OCI-LY3 (cell line): ENCODE results near the gene CLDN1.

Experiments
- H2AFZ ChIP-seq: fragments of 200-600, 300-600 bp; shearing (Covaris generic); 2 replicates; pipeline ENCODE4 v1.6.0; 2014; ENCODE audit warnings: antibody characterized with exemption, low read depth, low read length
- H3K27ac ChIP-seq: fragments of 200-600, 300-600 bp; sonication (generic); 2 replicates; pipeline ENCODE4 v1.5.1; 2014; ENCODE audit warnings: mild to moderate bottlenecking, low read length, moderate library complexity, mixed read lengths
- H3K27me3 ChIP-seq: fragments of 200-600, 300-600 bp; sonication (generic); 2 replicates; pipeline ENCODE4 v1.6.1; 2014; ENCODE audit warnings: low read depth, low read length, mixed read lengths
- H3K36me3 ChIP-seq: fragments of 200-600, 300-600 bp; sonication (generic); replicated peaks from 2 replicates; pipeline ENCODE3; 2014; ENCODE audit warnings: low read depth, low read length, mixed read lengths
- H3K4me1 ChIP-seq: fragments of 300-600, 200-600 bp; sonication (generic); 2 replicates; pipeline ENCODE4 v1.6.1; 2014; ENCODE audit warnings: low read length, mixed read lengths
- H3K4me2 ChIP-seq: fragments of 200-600, 300-600 bp; sonication (generic); 2 replicates; pipeline ENCODE4 v1.6.1; 2014; ENCODE audit warnings: low read length, mixed read lengths
- H3K4me3 ChIP-seq: fragments of 300-600, 200-600 bp; sonication (generic); 2 replicates; pipeline ENCODE4 v1.5.1; 2014; ENCODE audit warnings: antibody characterized with exemption, mild to moderate bottlenecking, low read length, moderate library complexity
- H3K79me2 ChIP-seq: fragments of 300-600, 200-600 bp; shearing (Covaris generic); 2 replicates; pipeline ENCODE4 v1.6.1; 2014; ENCODE audit warnings: mild to moderate bottlenecking, low read length, mixed read lengths
- H3K9ac ChIP-seq: fragments of 300-600, 200-600 bp; shearing (Covaris generic); 2 replicates; pipeline ENCODE4 v1.6.0; 2014; ENCODE audit warnings: mild to moderate bottlenecking, low read length, moderate library complexity
- H3K9me3 ChIP-seq: fragments of 200-600, 300-600 bp; shearing (Covaris generic); 2 replicates; pipeline ENCODE4 v1.6.1; 2014; ENCODE audit warnings: low read length, mixed read lengths; ENCODE audit not compliant: insufficient read depth
- H4K20me1 ChIP-seq: fragments of 200-600, 300-600 bp; sonication (generic); 2 replicates; pipeline ENCODE4 v1.6.1; 2016; ENCODE audit warnings: low read length, mixed read lengths; ENCODE audit not compliant: insufficient read depth
- EZH2phosphoT487 ChIP-seq: fragments of 200-600 bp; shearing (Covaris generic); IDR thresholded peaks from 2 replicates; pipeline ENCODE4 v1.6.1; 2018; ENCODE audit warnings: antibody characterized with exemption, mixed run types, low read depth
- TF ChIP-seq, protein P1 (sequence below): fragments of 200-600, 300-600 bp; sonication (generic); IDR thresholded peaks from 2 replicates; pipeline ENCODE4 v1.5.1; 2014; ENCODE audit warnings: antibody characterized with exemption, low read length, low read depth

CLDN1 gene

DNA sequence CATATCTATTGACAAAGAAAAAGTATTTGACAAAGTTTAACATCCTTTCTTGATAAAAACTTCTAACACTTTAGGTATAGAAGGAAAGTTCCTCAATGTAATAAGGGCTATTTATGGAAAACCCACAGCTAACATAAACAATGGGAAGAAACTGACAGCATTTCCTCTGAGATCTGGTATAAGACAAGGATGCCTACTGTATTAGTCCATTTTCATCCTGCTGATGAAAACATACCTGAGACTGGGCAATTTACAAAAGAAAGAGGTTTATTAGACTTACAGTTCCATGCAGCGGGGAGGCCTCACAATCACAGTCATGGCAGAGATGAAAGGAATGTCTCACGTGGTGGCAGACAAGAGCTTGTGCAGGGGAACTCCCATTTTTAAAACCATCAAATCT is 17.8 kb upstream of the CLDN1 start:
- Histone ChIP-seq H3K9me3 (no peaks in the 10 kb centered on the region), H3K9ac (no peak overlapping the region), H3K36me3 (no peaks in the 10 kb centered on the region), H3K4me1 (0 out of 2 replicates have a peak, but pooled peaks cover 2% of the 10 kb centered on the region), H3K4me2 (no peak overlapping the region), H3K4me3 (no peak overlapping the region), H3K27ac (no peak overlapping the region), H4K20me1 (no peaks in the 10 kb centered on the region), H2AFZ (no peak overlapping the region), H3K79me2 (no peaks in the 10 kb centered on the region), H3K27me3 (no peaks in the 10 kb centered on the region)
- TF ChIP-seq, protein P1, sequence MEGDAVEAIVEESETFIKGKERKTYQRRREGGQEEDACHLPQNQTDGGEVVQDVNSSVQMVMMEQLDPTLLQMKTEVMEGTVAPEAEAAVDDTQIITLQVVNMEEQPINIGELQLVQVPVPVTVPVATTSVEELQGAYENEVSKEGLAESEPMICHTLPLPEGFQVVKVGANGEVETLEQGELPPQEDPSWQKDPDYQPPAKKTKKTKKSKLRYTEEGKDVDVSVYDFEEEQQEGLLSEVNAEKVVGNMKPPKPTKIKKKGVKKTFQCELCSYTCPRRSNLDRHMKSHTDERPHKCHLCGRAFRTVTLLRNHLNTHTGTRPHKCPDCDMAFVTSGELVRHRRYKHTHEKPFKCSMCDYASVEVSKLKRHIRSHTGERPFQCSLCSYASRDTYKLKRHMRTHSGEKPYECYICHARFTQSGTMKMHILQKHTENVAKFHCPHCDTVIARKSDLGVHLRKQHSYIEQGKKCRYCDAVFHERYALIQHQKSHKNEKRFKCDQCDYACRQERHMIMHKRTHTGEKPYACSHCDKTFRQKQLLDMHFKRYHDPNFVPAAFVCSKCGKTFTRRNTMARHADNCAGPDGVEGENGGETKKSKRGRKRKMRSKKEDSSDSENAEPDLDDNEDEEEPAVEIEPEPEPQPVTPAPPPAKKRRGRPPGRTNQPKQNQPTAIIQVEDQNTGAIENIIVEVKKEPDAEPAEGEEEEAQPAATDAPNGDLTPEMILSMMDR = no peak
- TF ChIP-seq EZH2phosphoT487 = no peak

DNA sequence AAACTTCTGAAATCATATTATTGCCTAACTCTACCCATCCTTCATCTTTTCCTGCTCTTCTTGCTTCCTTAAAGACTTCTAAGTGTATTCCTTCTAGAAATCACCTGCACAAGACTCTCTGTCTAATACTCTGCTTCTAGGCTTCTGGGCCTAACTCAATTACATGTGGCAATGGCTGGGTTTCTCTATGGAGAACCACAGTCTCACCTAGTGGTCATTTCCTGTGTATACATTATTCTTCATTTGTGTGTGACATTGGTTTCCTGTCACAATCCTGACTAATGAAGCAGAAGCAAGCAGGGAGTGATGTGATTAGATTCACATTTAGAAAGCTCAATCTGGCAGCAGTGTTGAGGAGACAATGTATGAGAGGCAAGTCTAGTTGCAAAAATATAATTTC is 16.9 kb upstream of the CLDN1 start:
- H4K20me1 ChIP-seq = no peaks in the 10 kb centered on the region

DNA sequence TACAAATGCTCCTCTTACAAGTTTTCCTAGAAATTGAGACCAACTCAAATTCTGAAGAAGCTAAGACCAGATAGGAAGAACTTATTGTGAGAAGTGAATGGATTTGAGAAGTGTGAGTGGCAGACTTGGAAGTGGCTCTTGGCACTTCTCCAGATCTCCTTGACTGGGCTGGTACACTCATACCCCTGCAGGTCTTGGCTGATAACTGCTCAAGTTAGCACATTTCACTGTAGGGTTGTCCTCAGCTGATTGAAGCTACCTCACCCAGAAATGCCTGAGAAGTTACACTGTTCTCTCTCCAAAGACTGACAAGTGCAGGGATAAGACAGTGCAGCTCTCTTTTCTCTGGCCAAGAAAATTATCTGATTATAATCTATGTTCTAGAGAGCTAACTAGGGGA is 16.5 kb upstream of the CLDN1 start:
- H3K79me2 ChIP-seq = no peaks in the 10 kb centered on the region
- TF ChIP-seq, protein P1 = no peak
- TF ChIP-seq EZH2phosphoT487 = no peak
- no peak overlapping the region for H3K4me2 ChIP-seq
- H3K4me3 ChIP-seq = no peak overlapping the region
- no peak overlapping the region for H3K27ac ChIP-seq
- H2AFZ ChIP-seq = no peak overlapping the region
- no peaks in the 10 kb centered on the region for H3K36me3 ChIP-seq
- no peaks in the 10 kb centered on the region for H3K9me3 ChIP-seq
- no peaks in the 10 kb centered on the region for H3K4me1 ChIP-seq
- H3K9ac ChIP-seq = no peak overlapping the region
- H3K27me3 ChIP-seq = no peaks in the 10 kb centered on the region
- H4K20me1 ChIP-seq = no peaks in the 10 kb centered on the region

More for the DNA sequence above, 16.9 kb upstream of the CLDN1 start:
- Histone ChIP-seq H3K4me2 (no peak overlapping the region), H3K79me2 (no peaks in the 10 kb centered on the region), H3K4me3 (no peak overlapping the region), H3K9ac (no peak overlapping the region), H2AFZ (no peak overlapping the region; the same call in 1 of the 2 replicates), H3K36me3 (no peaks in the 10 kb centered on the region), H3K4me1 (no peaks in the 10 kb centered on the region), H3K9me3 (no peaks in the 10 kb centered on the region), H3K27me3 (no peaks in the 10 kb centered on the region), H3K27ac (no peak overlapping the region)
- TF ChIP-seq, protein P1 = peak; percentile 30
- TF ChIP-seq EZH2phosphoT487 = no peak

DNA sequence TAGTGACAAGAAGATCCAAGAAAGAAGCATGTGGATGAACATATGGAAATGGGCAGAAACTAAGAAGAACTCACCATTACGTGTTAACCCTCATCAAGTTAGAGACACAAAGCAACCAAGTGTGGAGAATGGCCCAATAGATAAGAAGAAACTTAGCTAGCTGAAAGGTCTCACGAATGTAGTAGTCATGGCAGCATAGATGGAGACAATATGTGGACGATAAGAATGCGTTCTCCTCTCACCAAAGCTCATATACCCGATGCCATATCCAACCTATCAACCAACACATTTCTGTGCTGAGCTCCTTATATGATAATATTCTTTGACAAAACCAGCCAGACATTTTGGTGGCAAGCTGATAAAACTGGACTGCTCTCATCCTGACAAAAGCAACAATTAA is 15.1 kb upstream of the CLDN1 start:
- Histone ChIP-seq H3K36me3 (no peaks in the 10 kb centered on the region), H3K4me3 (no peak overlapping the region), H3K9ac (no peak overlapping the region), H3K4me1 (no peaks in the 10 kb centered on the region), H3K4me2 (no peak overlapping the region), H2AFZ (no peak overlapping the region), H3K27ac (no peak overlapping the region), H3K9me3 (no peaks in the 10 kb centered on the region), H4K20me1 (no peaks in the 10 kb centered on the region), H3K79me2 (no peaks in the 10 kb centered on the region), H3K27me3 (no peaks in the 10 kb centered on the region)
- TF ChIP-seq EZH2phosphoT487 = no peak
- TF ChIP-seq, protein P1 = no peak
